ENCODE results near the gene CASZ1. TPM values are rescaled to one million over a fixed set of nuclear protein-coding genes. Genes with fewer than 3 reads are reported as not detected.

The CASZ1 gene
- total RNA-seq, 6 donors from 2014 or later: 39.7 to 112 (median 60.8) TPM

DNA sequence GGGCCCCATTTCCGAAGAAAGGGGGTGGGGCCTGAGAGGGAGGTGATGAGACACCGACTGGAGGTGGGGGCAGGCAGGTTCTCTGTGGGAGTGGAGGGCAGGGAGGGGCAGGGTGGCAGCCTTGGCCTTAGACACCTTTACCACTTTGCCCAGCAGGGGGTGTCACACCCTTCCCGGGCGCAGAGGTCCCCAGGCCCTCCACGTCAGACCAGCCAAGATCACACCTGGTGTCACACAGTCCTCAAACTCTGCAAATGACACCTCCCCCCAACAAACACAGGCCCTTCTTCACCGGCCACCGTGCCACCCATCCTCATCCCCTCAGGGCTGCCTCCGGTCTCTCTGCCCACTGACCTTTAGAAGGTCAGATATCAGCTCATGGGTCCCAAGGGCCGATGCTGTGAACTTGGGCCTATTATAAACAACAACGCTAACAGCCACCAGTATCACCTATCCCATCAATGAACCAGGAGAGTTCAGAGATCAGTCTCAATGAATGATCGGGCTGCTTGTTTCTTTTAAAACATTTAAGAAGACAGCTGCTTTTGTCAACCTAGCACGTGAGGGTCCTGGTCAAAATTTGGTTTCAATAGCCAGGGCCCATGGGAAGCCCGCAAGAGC, 103.9 kb downstream of the CASZ1 start:
- Histone ChIP-seq H3K36me3 (peaks cover 0 to 5% (median 1%) of the 10 kb centered on the region in 4 donors), H3K27me3 (no peaks in the 10 kb centered on the region), H3K27ac (peak overlapping the region; percentile 88 to 97 (median 92)), H3K9me3 (no peaks in the 10 kb centered on the region), H3K4me1 (peaks cover 60 to 70% (median 65%) of the 10 kb centered on the region in 4 donors), H3K4me3 (peak overlapping the region; percentile 11 to 89 (median 76))
- peak in 1 of 2 donors; percentile 76 for DNase-seq
- 31 to 44% methylated on average over 10 to 13 of the region's 13 CpGs for WGBS, 2 donors
- ATAC-seq (ENCODE audit: low FRiP score in 2 of 2): peak; percentile 22 to 76
- TF ChIP-seq EP300 (IDR thresholded peaks at IDR 0.05) (no peak), POLR2A (IDR thresholded peaks at IDR 0.05) (no peak), POLR2AphosphoS5 (IDR thresholded peaks at IDR 0.05) (peak in 1 of 2 donors; percentile 5)
- TF ChIP-seq, protein P1, sequence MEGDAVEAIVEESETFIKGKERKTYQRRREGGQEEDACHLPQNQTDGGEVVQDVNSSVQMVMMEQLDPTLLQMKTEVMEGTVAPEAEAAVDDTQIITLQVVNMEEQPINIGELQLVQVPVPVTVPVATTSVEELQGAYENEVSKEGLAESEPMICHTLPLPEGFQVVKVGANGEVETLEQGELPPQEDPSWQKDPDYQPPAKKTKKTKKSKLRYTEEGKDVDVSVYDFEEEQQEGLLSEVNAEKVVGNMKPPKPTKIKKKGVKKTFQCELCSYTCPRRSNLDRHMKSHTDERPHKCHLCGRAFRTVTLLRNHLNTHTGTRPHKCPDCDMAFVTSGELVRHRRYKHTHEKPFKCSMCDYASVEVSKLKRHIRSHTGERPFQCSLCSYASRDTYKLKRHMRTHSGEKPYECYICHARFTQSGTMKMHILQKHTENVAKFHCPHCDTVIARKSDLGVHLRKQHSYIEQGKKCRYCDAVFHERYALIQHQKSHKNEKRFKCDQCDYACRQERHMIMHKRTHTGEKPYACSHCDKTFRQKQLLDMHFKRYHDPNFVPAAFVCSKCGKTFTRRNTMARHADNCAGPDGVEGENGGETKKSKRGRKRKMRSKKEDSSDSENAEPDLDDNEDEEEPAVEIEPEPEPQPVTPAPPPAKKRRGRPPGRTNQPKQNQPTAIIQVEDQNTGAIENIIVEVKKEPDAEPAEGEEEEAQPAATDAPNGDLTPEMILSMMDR (IDR thresholded peaks at IDR 0.05): peak; percentile 40 to 74 (median 49)

DNA sequence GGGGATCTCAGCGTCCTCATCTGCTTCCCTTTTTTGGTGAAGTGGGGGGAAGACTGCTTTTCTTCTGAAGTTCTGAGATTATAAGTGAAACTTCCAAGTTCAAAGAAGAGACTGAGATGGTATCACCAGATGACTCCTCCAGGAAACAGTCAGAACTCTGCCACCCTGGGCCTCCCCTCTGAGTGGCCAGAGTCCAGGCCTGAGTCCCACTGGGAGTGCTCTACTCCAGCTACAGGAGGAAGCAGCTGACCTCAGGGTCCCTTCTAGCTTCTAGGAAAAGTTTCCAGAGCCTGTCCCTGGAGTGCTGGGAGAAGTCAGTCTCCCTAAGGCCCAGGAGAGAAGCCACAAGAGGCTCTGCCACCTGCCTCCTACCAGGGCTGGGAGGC, 104.7 kb downstream of the CASZ1 start:
- Histone ChIP-seq H3K4me3 (peak overlapping the region; percentile 11 to 89 (median 76)), H3K36me3 (peaks cover 0 to 5% (median 1%) of the 10 kb centered on the region in 4 donors), H3K9me3 (no peaks in the 10 kb centered on the region), H3K27me3 (no peaks in the 10 kb centered on the region), H3K4me1 (peaks cover 68 to 78% (median 73%) of the 10 kb centered on the region in 4 donors), H3K27ac (peak overlapping the region; percentile 88 to 97 (median 92))
- DNase-seq (no peak), ATAC-seq (ENCODE audit: low FRiP score in 2 of 2) (no peak)
- WGBS, 2 donors: 47 to 56% methylated on average over 1 of the region's 1 CpG
- TF ChIP-seq POLR2AphosphoS5 (IDR thresholded peaks at IDR 0.05): peak in 1 of 2 donors; percentile 7
- TF ChIP-seq, protein P1 (IDR thresholded peaks at IDR 0.05): no peak

DNA sequence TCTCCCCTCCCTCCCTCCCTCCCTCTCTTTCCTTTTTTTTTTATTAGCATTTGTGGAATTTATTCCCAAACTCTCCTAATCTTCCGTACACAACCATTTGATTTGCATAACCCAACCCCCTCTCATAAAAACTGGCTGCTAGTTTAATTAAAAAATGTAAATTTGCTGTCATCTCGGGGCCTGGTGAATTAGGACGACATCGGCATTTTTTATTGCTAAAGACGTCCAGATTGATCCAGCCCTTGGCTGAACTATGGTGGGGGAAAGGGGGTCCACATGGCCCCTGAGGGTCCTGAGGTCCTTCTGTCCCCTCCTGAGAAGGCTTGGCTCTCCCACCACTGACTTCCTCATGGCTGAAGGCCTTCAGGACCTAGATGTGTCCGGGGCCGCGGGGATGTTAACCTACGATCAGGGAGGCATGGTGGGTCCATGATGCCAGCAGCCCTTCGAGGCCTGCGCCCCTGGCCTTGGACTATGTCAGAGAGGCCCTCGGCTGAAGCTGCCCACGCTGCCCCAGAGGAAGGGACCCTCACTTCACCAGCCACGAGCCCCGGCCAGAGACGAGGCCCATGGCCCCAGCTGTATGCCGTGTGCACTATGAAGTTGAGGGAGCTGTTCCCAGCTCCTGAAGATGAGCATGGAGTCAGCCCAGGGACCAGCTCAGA, 105.2 kb downstream of the CASZ1 start:
- WGBS, 2 donors: 75% methylated on average over 8 to 17 of the region's 17 CpGs
- Histone ChIP-seq H3K9me3 (no peaks in the 10 kb centered on the region), H3K36me3 (peaks cover 0 to 5% (median 1%) of the 10 kb centered on the region in 4 donors), H3K27ac (peak overlapping the region; percentile 88 to 97 (median 92)), H3K4me1 (peaks cover 73 to 82% (median 75%) of the 10 kb centered on the region in 4 donors), H3K4me3 (peak overlapping the region in 2 of 4 donors; percentile 25 to 89), H3K27me3 (no peaks in the 10 kb centered on the region)
- TF ChIP-seq POLR2AphosphoS5 (IDR thresholded peaks at IDR 0.05) (no peak), POLR2A (IDR thresholded peaks at IDR 0.05) (no peak), EP300 (IDR thresholded peaks at IDR 0.05) (no peak)
- TF ChIP-seq, protein P1 (IDR thresholded peaks at IDR 0.05): no peak
- no peak for DNase-seq
- no peak for ATAC-seq (ENCODE audit: low FRiP score in 2 of 2)

DNA sequence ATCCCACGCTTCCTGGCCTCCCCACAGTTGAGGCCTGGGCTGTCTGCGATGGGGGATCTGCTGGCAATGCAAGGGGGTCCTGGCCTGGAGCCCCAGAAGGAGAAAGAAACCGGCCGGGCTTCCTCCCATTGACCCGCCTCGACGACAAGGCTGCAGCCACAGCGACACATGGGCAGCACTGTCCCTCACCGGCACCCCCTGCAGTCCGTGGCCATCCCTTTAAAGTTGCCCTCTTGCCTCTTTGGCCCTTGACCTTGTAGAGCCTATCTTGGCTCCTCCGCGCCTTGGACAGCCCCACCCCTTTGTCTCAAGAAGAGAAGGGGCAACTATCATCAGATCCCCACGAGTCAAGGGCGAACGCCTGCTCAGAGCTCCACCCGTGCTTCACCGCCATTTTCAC, 106.0 kb downstream of the CASZ1 start:
- H3K9me3 ChIP-seq: no peaks in the 10 kb centered on the region
- ATAC-seq (ENCODE audit: low FRiP score in 2 of 2) (no peak), DNase-seq (no peak)
- WGBS, 2 donors: 69 to 80% methylated on average over 9 to 17 of the region's 17 CpGs
- peak overlapping the region; percentile 50 to 97 (median 82) for H3K27ac ChIP-seq
- peak overlapping the region in 1 of 4 donors; percentile 25 for H3K4me3 ChIP-seq
- H3K27me3 ChIP-seq: no peaks in the 10 kb centered on the region
- TF ChIP-seq EP300 (IDR thresholded peaks at IDR 0.05) (no peak), POLR2A (IDR thresholded peaks at IDR 0.05) (no peak), POLR2AphosphoS5 (IDR thresholded peaks at IDR 0.05) (no peak)
- TF ChIP-seq, protein P1 (IDR thresholded peaks at IDR 0.05): peak in 1 of 6 experiments; percentile 11
- peaks cover 73 to 82% (median 77%) of the 10 kb centered on the region in 4 donors for H3K4me1 ChIP-seq
- H3K36me3 ChIP-seq: peaks cover 0 to 5% (median 1%) of the 10 kb centered on the region in 4 donors
